ENCODE data around the gene RBSN.

The RBSN gene

DNA sequence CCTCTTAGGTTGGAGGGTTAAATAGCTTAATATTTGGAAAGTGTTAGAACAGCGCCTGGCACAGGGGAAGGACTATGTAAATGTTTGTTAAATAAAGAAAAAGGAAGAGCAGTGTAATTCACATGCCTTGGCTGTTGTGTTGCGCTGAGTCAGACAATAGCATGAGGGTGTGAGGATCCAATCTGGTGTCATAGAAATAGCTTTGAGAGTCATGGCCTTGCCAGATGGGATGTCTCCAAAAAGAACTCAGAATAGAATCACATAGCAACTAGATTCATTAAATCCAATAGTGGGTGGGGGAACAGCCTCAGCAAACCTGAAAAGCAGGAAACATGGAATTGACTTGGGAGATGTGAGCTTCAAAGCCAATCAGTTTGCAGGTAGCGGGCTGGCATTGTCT is 3.9 kb upstream of the RBSN start:
- no peaks in the 10 kb centered on the region for H3K27me3 ChIP-seq (replicated peaks in 2 of 5; ENCODE audit: control insufficient read depth in 4 of 5, insufficient read depth in 5 of 5, low read length in 4 of 5)
- CTCF ChIA-PET = interaction anchor here (1.4 to 9.7 kb wide), 2 partner anchors 8 to 16 kb away, joined by 3 to 93 read pairs; no protein-coding TSS in a partner anchor
- peak in 1 of 3 donors; percentile 31 for DNase-seq
- H3K4me3 ChIP-seq (ENCODE audit: control insufficient read depth in 1 of 7, extremely low read depth in 1 of 7, insufficient read depth in 4 of 7, low read depth in 2 of 7, low read length in 6 of 7) = no peak overlapping the region
- H3K36me3 ChIP-seq (ENCODE audit: control insufficient read depth in 4 of 4, insufficient read depth in 4 of 4, low read length in 3 of 4) = no peaks in the 10 kb centered on the region
- no peaks in the 10 kb centered on the region for H3K9me3 ChIP-seq (ENCODE audit: control extremely low read depth in 1 of 5, control insufficient read depth in 4 of 5, insufficient read depth in 2 of 5, low read depth in 1 of 5, low read length in 4 of 5)
- H3K27ac ChIP-seq (ENCODE audit: insufficient read depth in 1 of 2, low read depth in 1 of 2, low read length in 2 of 2, poor library complexity in 1 of 2, severe bottlenecking in 2 of 2) = no peak overlapping the region
- peaks cover 0 to 31% (median 23%) of the 10 kb centered on the region in 4 experiments for H3K4me1 ChIP-seq (ENCODE audit: control extremely low read depth in 1 of 4, control insufficient read depth in 4 of 4, insufficient read depth in 4 of 4, low read length in 3 of 4)
- WGBS (ENCODE audit: insufficient coverage) = 78% methylated on average over 2 of the region's 3 CpGs
- POLR2A ChIA-PET = interaction anchor here (0.7 kb wide), 1 partner anchor 12 kb away, joined by 3 read pairs; no protein-coding TSS in a partner anchor

DNA sequence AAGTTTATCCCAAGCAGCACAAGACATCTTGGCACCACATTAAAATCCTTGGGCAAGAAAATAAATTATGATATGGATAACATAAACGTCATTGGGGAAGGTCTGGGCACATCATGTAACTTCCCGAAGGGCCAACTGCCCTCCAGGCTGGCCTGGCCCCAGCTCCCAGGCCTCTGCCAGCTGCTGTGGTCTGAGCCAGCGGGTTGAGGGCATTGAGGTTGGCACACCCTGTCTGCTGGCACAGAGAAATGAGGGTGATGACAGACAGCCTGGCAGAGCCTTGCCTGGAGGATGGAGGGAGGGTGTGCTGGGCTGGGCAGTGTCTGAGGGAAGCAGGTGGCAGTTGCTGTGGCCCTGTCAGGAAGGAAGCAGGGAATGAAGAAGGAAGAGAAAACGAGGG is 3.3 kb upstream of the RBSN start:
- H3K27me3 ChIP-seq (replicated peaks in 2 of 5; ENCODE audit: control insufficient read depth in 4 of 5, insufficient read depth in 5 of 5, low read length in 4 of 5) = no peaks in the 10 kb centered on the region
- H3K27ac ChIP-seq (ENCODE audit: insufficient read depth in 1 of 2, low read depth in 1 of 2, low read length in 2 of 2, poor library complexity in 1 of 2, severe bottlenecking in 2 of 2) = no peak overlapping the region
- H3K4me1 ChIP-seq (ENCODE audit: control extremely low read depth in 1 of 4, control insufficient read depth in 4 of 4, insufficient read depth in 4 of 4, low read length in 3 of 4) = peaks cover 4 to 36% (median 28%) of the 10 kb centered on the region in 4 experiments
- ChIA-PET CTCF (interaction anchor here (1.4 to 9.7 kb wide), 2 partner anchors 9 to 16 kb away, joined by 3 to 93 read pairs; no protein-coding TSS in a partner anchor), POLR2A (interaction anchor here (0.7 kb wide), 1 partner anchor 13 kb away, joined by 3 read pairs; no protein-coding TSS in a partner anchor)
- 2% methylated on average over 4 of the region's 4 CpGs for WGBS (ENCODE audit: insufficient coverage)
- H3K9me3 ChIP-seq (ENCODE audit: control extremely low read depth in 1 of 5, control insufficient read depth in 4 of 5, insufficient read depth in 2 of 5, low read depth in 1 of 5, low read length in 4 of 5) = no peaks in the 10 kb centered on the region
- no peaks in the 10 kb centered on the region for H3K36me3 ChIP-seq (ENCODE audit: control insufficient read depth in 4 of 4, insufficient read depth in 4 of 4, low read length in 3 of 4)
- peak in 2 of 3 donors; percentile 48 to 67 for DNase-seq
- no peak overlapping the region for H3K4me3 ChIP-seq (ENCODE audit: control insufficient read depth in 1 of 7, extremely low read depth in 1 of 7, insufficient read depth in 4 of 7, low read depth in 2 of 7, low read length in 6 of 7)

DNA sequence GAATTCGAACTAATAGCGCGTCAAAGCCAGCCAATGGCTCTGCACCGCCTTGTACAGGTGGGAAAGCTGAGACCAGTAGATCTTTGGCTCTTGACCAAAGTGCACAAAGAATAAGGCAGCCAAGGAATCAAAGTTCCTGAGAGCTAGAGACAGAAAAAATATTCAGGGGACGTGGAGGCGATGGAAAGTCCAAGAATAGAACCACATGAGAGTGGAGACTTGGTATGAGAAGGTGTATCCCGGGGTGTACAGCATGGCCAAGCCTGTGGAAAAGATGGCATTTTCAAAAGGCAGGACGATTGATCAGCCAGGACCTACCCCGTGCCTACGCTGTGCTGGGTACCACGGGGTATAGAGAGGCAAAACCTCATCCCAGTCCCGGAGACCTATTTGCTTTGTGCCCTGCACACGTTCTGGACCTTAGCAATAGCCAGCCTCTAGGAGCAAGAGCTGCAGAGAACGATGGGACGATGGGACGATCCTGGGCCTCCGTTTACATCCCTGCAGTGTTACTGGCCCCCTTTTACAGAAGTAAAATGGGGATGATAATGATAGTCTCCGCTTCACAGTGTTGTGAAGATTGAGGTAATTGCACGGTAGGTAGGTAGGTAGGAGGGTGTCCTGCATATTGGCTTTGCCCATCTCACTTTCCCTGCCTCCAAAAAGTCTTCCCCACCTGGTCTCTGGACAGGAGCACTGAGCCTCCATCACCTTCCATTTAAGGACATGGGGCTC is 583 bp upstream of the RBSN start:
- H3K27me3 ChIP-seq (replicated peaks in 2 of 5; ENCODE audit: control insufficient read depth in 4 of 5, insufficient read depth in 5 of 5, low read length in 4 of 5) = no peaks in the 10 kb centered on the region
- POLR2A ChIA-PET = no interaction called here

DNA sequence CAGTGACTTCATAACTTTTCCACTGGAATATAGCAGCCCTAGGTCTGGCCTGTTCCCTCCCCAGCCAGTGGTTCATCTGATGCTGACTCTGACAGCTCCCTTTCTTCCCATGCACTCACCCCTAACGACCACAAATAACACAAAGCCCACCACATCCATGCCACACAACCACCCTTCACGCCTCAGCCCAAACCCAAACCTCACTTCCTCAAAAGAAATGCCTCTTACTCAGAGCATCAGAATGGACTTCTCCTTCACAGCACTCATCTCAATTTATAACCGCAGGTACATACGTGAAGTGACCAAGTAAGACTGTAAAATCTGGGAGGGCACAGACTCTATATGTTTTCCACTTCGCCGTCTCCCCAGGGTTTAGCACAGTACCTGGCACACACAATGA is 1.1 kb downstream of the RBSN start:
- H3K4me1 ChIP-seq (ENCODE audit: control extremely low read depth in 1 of 4, control insufficient read depth in 4 of 4, insufficient read depth in 4 of 4, low read length in 3 of 4) = peaks cover 7 to 41% (median 34%) of the 10 kb centered on the region in 4 experiments
- peak overlapping the region in 6 of 7 experiments; percentile 75 to 98 (median 92) for H3K4me3 ChIP-seq (ENCODE audit: control insufficient read depth in 1 of 7, extremely low read depth in 1 of 7, insufficient read depth in 4 of 7, low read depth in 2 of 7, low read length in 6 of 7)
- DNase-seq = peak; percentile 72 to 92 (median 91)
- WGBS (ENCODE audit: insufficient coverage) = 26% methylated on average over 5 of the region's 6 CpGs
- H3K36me3 ChIP-seq (ENCODE audit: control insufficient read depth in 4 of 4, insufficient read depth in 4 of 4, low read length in 3 of 4) = peaks cover 8 to 30% (median 26%) of the 10 kb centered on the region in 4 experiments
- POLR2A ChIA-PET = no interaction called here
- CTCF ChIA-PET = interaction anchor here (0.6 to 3.2 kb wide), 6 partner anchors 11 to 458 kb away, joined by 3 to 10 read pairs (median 3); no protein-coding TSS in a partner anchor
- peak overlapping the region in 1 of 2 experiments; percentile 92 for H3K27ac ChIP-seq (ENCODE audit: insufficient read depth in 1 of 2, low read depth in 1 of 2, low read length in 2 of 2, poor library complexity in 1 of 2, severe bottlenecking in 2 of 2)
- no peaks in the 10 kb centered on the region for H3K27me3 ChIP-seq (replicated peaks in 2 of 5; ENCODE audit: control insufficient read depth in 4 of 5, insufficient read depth in 5 of 5, low read length in 4 of 5)
- H3K9me3 ChIP-seq (ENCODE audit: control extremely low read depth in 1 of 5, control insufficient read depth in 4 of 5, insufficient read depth in 2 of 5, low read depth in 1 of 5, low read length in 4 of 5) = no peaks in the 10 kb centered on the region

More for the DNA sequence above, 583 bp upstream of the RBSN start:
- DNase-seq = no peak
- CTCF ChIA-PET = interaction anchor here (3.2 kb wide), 1 partner anchor 9 kb away, joined by 10 read pairs; no protein-coding TSS in a partner anchor
- Histone ChIP-seq H3K9me3 (ENCODE audit: control extremely low read depth in 1 of 5, control insufficient read depth in 4 of 5, insufficient read depth in 2 of 5, low read depth in 1 of 5, low read length in 4 of 5) (no peaks in the 10 kb centered on the region), H3K27ac (ENCODE audit: insufficient read depth in 1 of 2, low read depth in 1 of 2, low read length in 2 of 2, poor library complexity in 1 of 2, severe bottlenecking in 2 of 2) (peak overlapping the region in 1 of 2 experiments; percentile 92), H3K4me3 (ENCODE audit: control insufficient read depth in 1 of 7, extremely low read depth in 1 of 7, insufficient read depth in 4 of 7, low read depth in 2 of 7, low read length in 6 of 7) (peak overlapping the region; percentile 75 to 98 (median 91)), H3K4me1 (ENCODE audit: control extremely low read depth in 1 of 4, control insufficient read depth in 4 of 4, insufficient read depth in 4 of 4, low read length in 3 of 4) (peaks cover 7 to 43% (median 36%) of the 10 kb centered on the region in 4 experiments), H3K36me3 (ENCODE audit: control insufficient read depth in 4 of 4, insufficient read depth in 4 of 4, low read length in 3 of 4) (peaks cover 8 to 17% (median 16%) of the 10 kb centered on the region in 4 experiments)
- 1% methylated on average over 14 of the region's 19 CpGs for WGBS (ENCODE audit: insufficient coverage)

DNA sequence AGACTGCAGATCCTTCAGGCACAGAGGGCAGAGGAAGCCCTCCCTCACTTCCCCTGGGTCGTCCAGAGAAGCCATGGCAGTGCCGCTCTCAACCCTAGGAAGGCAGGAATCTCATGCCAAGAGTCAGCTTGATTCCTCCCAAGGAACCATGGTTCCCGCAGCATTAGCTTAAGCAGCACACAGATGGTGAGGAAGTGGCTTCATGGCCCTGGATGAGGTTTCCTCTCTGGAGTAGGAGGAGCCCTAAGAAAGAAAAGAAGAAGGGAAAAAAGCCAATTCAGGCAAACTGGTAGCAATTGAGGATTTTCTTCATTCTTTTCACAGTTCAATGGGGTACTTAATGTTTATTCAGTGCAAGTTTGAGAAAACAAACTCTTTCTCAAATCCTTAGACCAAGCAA is 2.9 kb downstream of the RBSN start:
- peaks cover 7 to 33% (median 26%) of the 10 kb centered on the region in 4 experiments for H3K4me1 ChIP-seq (ENCODE audit: control extremely low read depth in 1 of 4, control insufficient read depth in 4 of 4, insufficient read depth in 4 of 4, low read length in 3 of 4)
- WGBS (ENCODE audit: insufficient coverage) = 77% methylated on average over 3 of the region's 3 CpGs
- no peaks in the 10 kb centered on the region for H3K27me3 ChIP-seq (replicated peaks in 2 of 5; ENCODE audit: control insufficient read depth in 4 of 5, insufficient read depth in 5 of 5, low read length in 4 of 5)
- H3K36me3 ChIP-seq (ENCODE audit: control insufficient read depth in 4 of 4, insufficient read depth in 4 of 4, low read length in 3 of 4) = peaks cover 8 to 38% (median 27%) of the 10 kb centered on the region in 4 experiments
- no peak overlapping the region for H3K27ac ChIP-seq (ENCODE audit: insufficient read depth in 1 of 2, low read depth in 1 of 2, low read length in 2 of 2, poor library complexity in 1 of 2, severe bottlenecking in 2 of 2)
- no peak overlapping the region for H3K4me3 ChIP-seq (ENCODE audit: control insufficient read depth in 1 of 7, extremely low read depth in 1 of 7, insufficient read depth in 4 of 7, low read depth in 2 of 7, low read length in 6 of 7)
- ChIA-PET POLR2A (no interaction called here), CTCF (no interaction called here)
- H3K9me3 ChIP-seq (ENCODE audit: control extremely low read depth in 1 of 5, control insufficient read depth in 4 of 5, insufficient read depth in 2 of 5, low read depth in 1 of 5, low read length in 4 of 5) = no peaks in the 10 kb centered on the region
- DNase-seq = no peak

DNA sequence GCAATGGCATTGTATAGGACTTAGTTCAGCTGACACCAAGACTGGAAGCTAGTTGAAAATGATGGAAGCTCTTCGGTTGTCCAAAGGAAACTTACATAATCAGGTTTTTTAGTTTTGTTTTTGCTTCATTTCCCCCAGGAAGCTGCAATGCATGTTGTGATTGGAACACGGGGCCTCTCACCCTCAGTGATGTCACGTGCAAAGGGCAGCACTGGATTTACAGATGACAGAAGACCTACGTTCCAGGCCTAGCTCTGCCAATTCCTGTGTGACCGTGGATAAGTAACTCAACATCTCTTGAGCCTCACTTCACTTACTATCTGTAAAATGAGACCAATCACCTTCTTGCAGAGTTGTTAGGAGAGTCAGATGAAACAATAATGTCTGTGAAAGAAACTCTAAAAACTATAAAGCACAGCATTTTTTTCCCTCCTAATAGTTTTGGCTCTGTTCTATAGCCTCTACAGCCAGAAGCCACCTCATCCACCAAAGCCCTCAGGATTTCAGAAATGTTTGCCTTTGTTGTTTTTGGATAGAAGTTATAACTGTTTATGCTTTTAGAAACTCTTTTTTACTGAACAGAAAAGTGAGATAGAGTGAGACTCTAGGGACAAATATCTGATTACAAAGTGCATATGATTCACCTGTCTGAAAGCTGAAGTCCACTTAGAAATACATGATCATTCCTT is 4.6 kb downstream of the RBSN start:
- POLR2A ChIA-PET = no interaction called here
- H3K4me1 ChIP-seq (ENCODE audit: control extremely low read depth in 1 of 4, control insufficient read depth in 4 of 4, insufficient read depth in 4 of 4, low read length in 3 of 4) = peaks cover 7 to 26% (median 19%) of the 10 kb centered on the region in 4 experiments
- no peaks in the 10 kb centered on the region for H3K27me3 ChIP-seq (replicated peaks in 2 of 5; ENCODE audit: control insufficient read depth in 4 of 5, insufficient read depth in 5 of 5, low read length in 4 of 5)
- CTCF ChIA-PET = no interaction called here
- H3K27ac ChIP-seq (ENCODE audit: insufficient read depth in 1 of 2, low read depth in 1 of 2, low read length in 2 of 2, poor library complexity in 1 of 2, severe bottlenecking in 2 of 2) = no peak overlapping the region
- H3K36me3 ChIP-seq (ENCODE audit: control insufficient read depth in 4 of 4, insufficient read depth in 4 of 4, low read length in 3 of 4) = peaks cover 11 to 47% (median 33%) of the 10 kb centered on the region in 4 experiments
- WGBS (ENCODE audit: insufficient coverage) = 93% methylated on average over 3 of the region's 5 CpGs
- no peak for DNase-seq
- H3K9me3 ChIP-seq (ENCODE audit: control extremely low read depth in 1 of 5, control insufficient read depth in 4 of 5, insufficient read depth in 2 of 5, low read depth in 1 of 5, low read length in 4 of 5) = no peaks in the 10 kb centered on the region
- no peak overlapping the region for H3K4me3 ChIP-seq (ENCODE audit: control insufficient read depth in 1 of 7, extremely low read depth in 1 of 7, insufficient read depth in 4 of 7, low read depth in 2 of 7, low read length in 6 of 7)
